SW480 (cell line): ENCODE measurements around the gene PTPRK.
"Not testable (repeated sequence)": the region's sequence is repeated elsewhere in the genome, so short reads cannot be mapped to it uniquely, and the experiment has no call there.

Source experiments
- DNase-seq: peaks from one replicate; pipeline ENCODE4 v3.0.0-alpha.2; 2016; ENCODE audit warnings: low spot score

PTPRK gene

DNA sequence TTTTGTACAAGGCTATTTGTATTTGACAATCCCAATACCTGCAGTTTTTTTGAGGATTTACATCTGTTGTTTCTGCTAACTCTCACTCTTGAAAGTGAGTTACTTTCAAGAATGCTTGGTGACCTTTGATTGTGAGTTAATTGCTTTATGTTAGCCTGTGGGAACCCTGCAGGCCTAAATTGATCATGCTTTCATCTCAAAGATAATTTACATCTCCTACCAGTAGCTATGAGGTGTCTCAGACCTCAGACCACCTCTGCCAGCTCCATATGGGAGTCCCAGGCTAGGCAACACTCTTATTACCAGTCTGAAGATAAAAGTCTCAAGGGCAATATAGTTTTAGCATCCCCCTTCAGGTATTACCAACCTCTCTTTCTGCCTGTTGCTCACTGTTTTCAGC, 503.1 kb downstream of the PTPRK start:
- DNase-seq = no peak

GRCh38 chr6:128007658-128008057, 512.7 kb downstream of the PTPRK start:
- no peak for DNase-seq

DNA sequence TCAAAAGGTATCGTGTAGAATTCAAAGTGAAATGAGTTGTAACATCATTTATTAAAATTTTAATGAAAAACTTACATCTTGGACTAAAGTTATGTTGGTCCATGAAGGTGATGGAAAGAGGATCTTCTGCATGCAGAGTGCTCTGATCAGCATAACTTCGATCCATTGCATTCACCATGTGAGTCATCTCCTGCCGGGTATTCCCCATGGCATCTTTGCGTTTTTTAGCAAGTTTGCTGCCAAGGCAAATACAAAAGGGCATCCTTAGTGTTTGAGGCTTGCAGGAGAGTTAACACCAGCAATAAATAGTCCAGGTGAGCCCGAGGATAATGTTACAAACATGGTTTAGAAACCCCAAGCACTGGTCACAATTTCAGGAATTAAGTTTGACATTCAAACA, 515.4 kb downstream of the PTPRK start:
- DNase-seq = no peak

GRCh38 chr6:128000363-128000762, 520.0 kb downstream of the PTPRK start:
- no peak for DNase-seq

- DNase-seq = no peak
Observed at GRCh38 chr6:127998985-127999384, 521.4 kb downstream of the PTPRK start.

DNA sequence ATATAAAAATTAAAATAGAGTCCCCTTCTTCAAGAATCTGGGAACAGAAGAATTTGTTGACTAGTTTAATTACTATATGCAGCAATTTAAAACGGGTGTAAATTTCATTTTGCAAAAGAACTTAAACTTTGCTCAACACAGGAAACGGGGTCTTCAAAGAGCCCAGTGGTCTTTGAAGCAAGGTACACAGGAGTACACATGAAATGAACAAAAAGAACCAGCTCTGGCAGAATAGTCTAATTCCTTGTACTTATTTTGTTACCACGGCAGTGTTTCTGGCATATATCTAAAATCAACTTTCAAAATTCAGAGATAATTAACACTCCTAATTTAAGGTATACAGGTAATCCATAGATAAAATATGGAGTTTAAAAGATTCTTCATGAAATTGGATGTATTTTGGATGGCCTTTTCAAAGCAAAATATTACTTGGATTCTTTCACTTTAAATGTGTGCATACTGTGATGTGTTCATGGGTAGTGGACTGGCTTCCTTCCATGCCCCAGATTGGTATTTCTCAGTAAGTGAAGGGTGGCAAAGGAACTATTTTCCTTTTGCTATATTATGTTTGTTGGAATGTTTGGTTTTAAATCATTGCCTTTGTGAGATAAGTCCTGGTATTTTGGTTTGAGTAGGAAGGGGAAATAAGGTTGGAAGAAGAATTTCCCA, 522.8 kb downstream of the PTPRK start:
- DNase-seq = no peak

- no peak for DNase-seq
Observed at GRCh38 chr6:127996925-127997324, 523.5 kb downstream of the PTPRK start.

DNA sequence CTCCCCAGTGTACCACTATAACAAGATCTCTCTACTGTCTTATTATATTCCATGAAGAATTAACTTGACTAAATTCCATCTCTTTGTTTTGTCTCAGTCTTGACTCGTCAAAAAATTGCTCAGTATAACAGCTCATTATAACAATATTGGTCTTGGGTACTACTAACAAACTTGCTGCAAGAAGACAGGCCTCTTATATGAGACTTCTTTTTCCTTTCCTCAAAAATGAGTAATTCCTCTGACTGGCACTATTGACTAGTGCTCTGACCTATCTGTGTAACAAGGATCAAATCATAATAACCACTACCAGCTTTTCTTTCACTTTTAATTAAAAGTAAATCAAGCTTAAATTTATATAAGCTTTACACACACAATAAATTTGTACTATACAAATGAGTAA, 528.3 kb downstream of the PTPRK start:
- no peak for DNase-seq

GRCh38 chr6:127990074-127990473, 530.3 kb downstream of the PTPRK start:
- DNase-seq = no peak

GRCh38 chr6:127980996-127981395, 539.4 kb downstream of the PTPRK start:
- DNase-seq = no peak

DNA sequence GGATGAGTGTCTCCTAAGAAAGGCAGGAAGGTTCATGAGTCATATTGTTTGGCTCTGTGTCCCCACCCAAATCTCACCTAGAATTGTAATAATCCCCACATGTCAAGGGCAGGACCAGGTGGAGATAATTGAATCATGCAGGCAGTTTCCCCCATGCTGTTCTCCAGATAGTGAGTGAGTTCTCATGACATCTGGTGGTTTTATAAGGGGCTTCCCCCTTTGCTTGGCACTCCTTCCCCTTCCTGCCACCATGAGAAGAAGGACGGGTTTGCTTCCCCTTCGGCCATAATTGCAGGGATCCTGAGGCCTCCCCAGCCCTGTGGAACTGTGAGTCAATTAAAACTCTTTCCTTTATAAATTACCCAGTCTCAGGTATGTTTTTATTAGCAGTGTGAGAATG, 542.2 kb downstream of the PTPRK start:
- not testable (repeated sequence) for DNase-seq

GRCh38 chr6:127976796-127977195, 543.6 kb downstream of the PTPRK start:
- no peak for DNase-seq

DNA sequence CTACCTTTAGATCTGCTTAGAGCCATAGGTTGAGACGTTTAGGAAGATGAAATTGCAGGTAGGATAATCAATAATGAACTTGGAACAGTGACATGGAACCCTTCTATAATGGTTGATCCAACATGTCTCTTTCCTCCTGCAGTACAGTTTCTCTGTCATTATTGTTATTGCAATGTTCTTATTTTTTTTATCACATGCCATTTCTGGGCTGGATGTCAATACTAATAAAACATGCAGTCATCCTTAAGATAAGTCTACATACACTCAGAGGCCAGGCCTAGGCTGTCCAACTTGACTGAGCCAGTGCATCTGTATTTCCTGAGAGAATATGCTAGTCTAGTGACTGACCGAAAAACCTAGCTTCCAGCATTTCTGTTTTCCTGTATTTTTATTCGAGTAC, 544.3 kb downstream of the PTPRK start:
- DNase-seq = no peak

- no peak for DNase-seq
Observed at GRCh38 chr6:127972815-127973214, 547.6 kb downstream of the PTPRK start.

GRCh38 chr6:127971945-127972391, 548.4 kb downstream of the PTPRK start:
- DNase-seq = no peak

GRCh38 chr6:127971386-127971785, 549.0 kb downstream of the PTPRK start:
- DNase-seq = no peak

GRCh38 chr6:127969701-127970100, 550.7 kb downstream of the PTPRK start:
- no peak for DNase-seq

DNA sequence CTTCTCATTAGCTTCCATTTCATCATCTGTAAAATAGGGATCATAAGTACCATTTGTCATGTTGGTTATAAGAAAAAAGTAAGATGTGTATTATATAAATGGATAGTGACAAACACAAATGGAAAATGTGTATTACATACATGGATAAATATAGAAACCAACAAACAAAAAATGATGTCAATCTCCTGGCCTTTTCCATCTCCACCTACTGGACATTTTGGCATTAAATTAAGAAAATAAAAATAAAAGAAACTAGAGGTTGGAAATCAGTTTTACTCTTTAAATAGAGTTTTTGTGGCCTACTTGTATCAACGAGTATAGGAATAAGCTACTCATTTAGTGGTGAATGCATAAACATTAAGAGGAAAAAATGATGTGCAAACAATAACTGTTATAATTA, 552.0 kb downstream of the PTPRK start:
- DNase-seq = no peak

- no peak for DNase-seq
Observed at GRCh38 chr6:127967708-127968107, 552.7 kb downstream of the PTPRK start.

GRCh38 chr6:127966616-127967015, 553.8 kb downstream of the PTPRK start:
- no peak for DNase-seq

DNA sequence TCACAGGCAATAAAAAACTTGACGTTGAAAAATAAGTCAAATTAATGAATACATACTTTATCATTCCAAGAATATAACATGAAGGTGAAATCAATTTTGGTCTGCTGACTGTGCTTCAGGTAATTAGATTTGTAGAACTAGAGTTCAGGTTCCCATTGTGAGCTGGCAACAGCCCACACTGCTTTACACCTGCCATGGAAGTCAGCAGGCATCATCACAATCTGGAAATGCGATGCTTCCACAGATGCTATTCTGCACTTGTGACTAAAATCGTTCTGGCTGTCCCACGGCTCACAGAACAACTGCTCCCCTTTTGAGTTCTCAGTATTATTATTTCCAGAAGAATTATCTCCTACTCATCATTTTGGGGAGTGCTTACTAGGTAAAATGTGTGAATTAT, 556.9 kb downstream of the PTPRK start:
- no peak for DNase-seq

DNA sequence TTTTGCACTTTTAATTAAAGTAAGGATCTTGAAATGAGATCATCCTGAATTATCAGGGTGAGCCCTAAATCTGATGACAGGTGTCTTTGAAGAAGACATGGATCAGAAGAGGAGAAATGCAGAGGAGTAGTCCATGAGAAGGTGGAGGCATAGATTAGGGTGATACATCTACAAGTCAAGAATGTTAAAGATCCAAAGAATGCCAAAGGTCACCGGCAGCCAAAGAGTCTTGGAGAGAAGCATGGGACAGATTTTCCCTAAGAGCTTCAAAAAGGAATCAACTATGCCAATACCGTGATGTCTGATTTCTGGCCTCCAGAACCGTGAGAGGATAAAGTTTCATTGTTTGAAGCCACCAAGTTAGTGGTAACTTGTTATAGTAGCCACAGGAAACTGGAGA, 560.5 kb downstream of the PTPRK start:
- DNase-seq = no peak

- no peak for DNase-seq
Observed at GRCh38 chr6:127956956-127957355, 563.4 kb downstream of the PTPRK start.

- no peak for DNase-seq
Observed at GRCh38 chr6:127956260-127956888, 564.0 kb downstream of the PTPRK start.
